GM23338 (cell line): Measurements from ENCODE around the gene PYM1.
"Not testable (repeated sequence)": the region's sequence is repeated elsewhere in the genome, so short reads cannot be mapped to it uniquely, and the experiment has no call there.

Experiments
- CREB1 ChIP-seq: fragments of 250-450 bp; sonication (Bioruptor Pico); IDR thresholded peaks from 2 replicates; pipeline ENCODE4 v1.5.0; 2020; ENCODE audit warnings: low read depth, mild to moderate bottlenecking, moderate library complexity
- CTCF ChIP-seq, 2 experiments: fragments of 200-600 bp in 1 of 2; sonication (generic) in 1 of 2; conservative IDR thresholded peaks; 2 replicates each; pipeline versions ENCODE4 v1.5.1 to v1.6.1; 2016 to 2017; ENCODE audit warnings: antibody characterized with exemption in 2 of 2, low read depth in 2 of 2, mild to moderate bottlenecking in 2 of 2, moderate library complexity in 1 of 2
- ETS1 ChIP-seq: IDR thresholded peaks from 2 replicates; pipeline ENCODE4 v1.6.1; 2016; ENCODE audit warnings: antibody characterized with exemption
- EZH2 ChIP-seq: fragments of 200-600 bp; sonication (generic); IDR thresholded peaks from one replicate; pipeline ENCODE4 v1.8.0; 2017; ENCODE audit warnings: antibody characterized with exemption, mild to moderate bottlenecking, low read depth; ENCODE audit not compliant: unreplicated experiment
- EZH2phosphoT487 ChIP-seq: fragments of 200-600 bp; sonication (generic); IDR thresholded peaks from one replicate; pipeline ENCODE4 v1.8.1; 2018; ENCODE audit warnings: antibody characterized with exemption; ENCODE audit not compliant: unreplicated experiment
- POLR2AphosphoS5 ChIP-seq: IDR thresholded peaks from 2 replicates; pipeline ENCODE4 v1.6.1; 2016; ENCODE audit warnings: antibody characterized with exemption, low read depth
- REST ChIP-seq: IDR thresholded peaks from one replicate; pipeline ENCODE4 v1.6.1; 2018; ENCODE audit warnings: antibody characterized with exemption; ENCODE audit not compliant: unreplicated experiment
- ZNF331 ChIP-seq: fragments of 250-450 bp; sonication (Bioruptor Pico); IDR thresholded peaks from 2 replicates; pipeline ENCODE4 v1.5.0; 2020; ENCODE audit warnings: low read depth, mild to moderate bottlenecking, moderate library complexity
- ZNF462 ChIP-seq: fragments of 250-450 bp; sonication (Bioruptor Pico); IDR thresholded peaks from 2 replicates; pipeline ENCODE4 v1.5.0; 2020; ENCODE audit warnings: mild to moderate bottlenecking, moderate library complexity

GRCh38 chr12:55862931-55863330, 64.8 kb downstream of the PYM1 start:
- TF ChIP-seq CREB1 (CRISPR knock-in tag); CTCF (conservative IDR thresholded peaks at IDR 0.05; ENCODE audit: low read depth in 2 of 2); POLR2AphosphoS5; ZNF331; ZNF462 (CRISPR knock-in tag); REST; EZH2; EZH2phosphoT487; ETS1: not testable (repeated sequence)
